Measurements from ENCODE around the gene CCDC112. TPM values are rescaled to one million over a fixed set of nuclear protein-coding genes. Genes with fewer than 3 reads are reported as not detected.

Gene CCDC112
- total RNA-seq, 1 donor from 2014 or later = 9.1 TPM

- Mint-ChIP-seq H3K27ac (no peak overlapping the region), H3K27me3 (ENCODE audit: low read depth) (peaks cover 2% of the 10 kb centered on the region), H3K9me3 (no peaks in the 10 kb centered on the region), H3K4me1 (peaks cover 11% of the 10 kb centered on the region), H3K36me3 (no peaks in the 10 kb centered on the region), H3K4me3 (no peak overlapping the region)
- DNase-seq (ENCODE audit: low spot score in 2 of 2, unreplicated experiment in 2 of 2) = no peak
- TF ChIP-seq, protein P1, sequence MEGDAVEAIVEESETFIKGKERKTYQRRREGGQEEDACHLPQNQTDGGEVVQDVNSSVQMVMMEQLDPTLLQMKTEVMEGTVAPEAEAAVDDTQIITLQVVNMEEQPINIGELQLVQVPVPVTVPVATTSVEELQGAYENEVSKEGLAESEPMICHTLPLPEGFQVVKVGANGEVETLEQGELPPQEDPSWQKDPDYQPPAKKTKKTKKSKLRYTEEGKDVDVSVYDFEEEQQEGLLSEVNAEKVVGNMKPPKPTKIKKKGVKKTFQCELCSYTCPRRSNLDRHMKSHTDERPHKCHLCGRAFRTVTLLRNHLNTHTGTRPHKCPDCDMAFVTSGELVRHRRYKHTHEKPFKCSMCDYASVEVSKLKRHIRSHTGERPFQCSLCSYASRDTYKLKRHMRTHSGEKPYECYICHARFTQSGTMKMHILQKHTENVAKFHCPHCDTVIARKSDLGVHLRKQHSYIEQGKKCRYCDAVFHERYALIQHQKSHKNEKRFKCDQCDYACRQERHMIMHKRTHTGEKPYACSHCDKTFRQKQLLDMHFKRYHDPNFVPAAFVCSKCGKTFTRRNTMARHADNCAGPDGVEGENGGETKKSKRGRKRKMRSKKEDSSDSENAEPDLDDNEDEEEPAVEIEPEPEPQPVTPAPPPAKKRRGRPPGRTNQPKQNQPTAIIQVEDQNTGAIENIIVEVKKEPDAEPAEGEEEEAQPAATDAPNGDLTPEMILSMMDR (IDR thresholded peaks at IDR 0.05; ENCODE audit: unreplicated experiment) = no peak
These were observed 42.4 kb upstream of the CCDC112 start for GRCh38 chr5:115338851-115339250.

DNA sequence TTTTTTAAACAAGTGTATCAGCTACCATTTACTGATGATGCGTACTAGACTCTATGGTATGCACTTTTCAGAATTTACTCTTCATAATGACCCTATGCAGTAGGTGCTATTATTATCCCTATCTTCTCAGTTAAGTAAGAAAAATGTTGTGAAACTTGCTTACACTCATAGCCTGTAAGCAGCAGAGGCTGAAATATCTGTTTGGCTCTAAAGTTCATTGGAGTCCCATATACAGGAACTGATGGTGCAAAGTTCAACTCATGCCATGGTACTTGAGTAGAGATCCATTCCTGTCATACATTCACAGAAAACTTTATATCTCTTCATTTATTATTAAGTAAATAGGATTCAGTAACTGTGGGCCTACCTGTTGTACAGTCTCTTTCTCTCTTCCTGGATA lies 41.4 kb upstream of the CCDC112 start:
- TF ChIP-seq, protein P1 (IDR thresholded peaks at IDR 0.05; ENCODE audit: unreplicated experiment) = no peak
- Mint-ChIP-seq H3K27me3 (ENCODE audit: low read depth) (peaks cover 2% of the 10 kb centered on the region), H3K27ac (no peak overlapping the region), H3K4me3 (no peak overlapping the region), H3K9me3 (no peaks in the 10 kb centered on the region), H3K4me1 (peaks cover 9% of the 10 kb centered on the region), H3K36me3 (no peaks in the 10 kb centered on the region)
- DNase-seq (ENCODE audit: low spot score in 2 of 2, unreplicated experiment in 2 of 2) = no peak

DNA sequence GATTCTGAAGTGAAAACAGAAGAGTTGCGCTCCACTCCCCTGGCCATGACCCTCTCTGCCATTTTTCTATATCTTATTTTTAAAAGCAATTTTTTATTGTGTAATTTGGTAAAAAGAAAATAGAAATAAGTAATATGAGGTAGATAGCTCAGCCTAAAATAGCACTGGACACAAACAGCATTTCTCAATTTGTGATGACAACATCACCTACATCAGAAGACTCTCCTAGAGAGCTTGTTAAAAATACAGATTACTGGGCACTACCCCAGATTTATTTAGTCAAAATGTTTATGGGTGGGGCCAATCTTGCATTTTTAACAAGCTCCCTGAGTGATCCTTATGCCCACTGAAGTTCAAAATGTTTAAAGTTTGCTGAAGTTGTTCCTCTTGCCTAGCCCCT lies 40.5 kb upstream of the CCDC112 start:
- H3K4me3 Mint-ChIP-seq = no peak overlapping the region
- H3K27me3 Mint-ChIP-seq (ENCODE audit: low read depth) = peaks cover 2% of the 10 kb centered on the region
- H3K27ac Mint-ChIP-seq = no peak overlapping the region
- TF ChIP-seq, protein P1 (IDR thresholded peaks at IDR 0.05; ENCODE audit: unreplicated experiment) = no peak
- peaks cover 6% of the 10 kb centered on the region for H3K4me1 Mint-ChIP-seq
- H3K36me3 Mint-ChIP-seq = no peaks in the 10 kb centered on the region
- H3K9me3 Mint-ChIP-seq = no peaks in the 10 kb centered on the region
- no peak for DNase-seq (ENCODE audit: low spot score in 2 of 2, unreplicated experiment in 2 of 2)

DNA sequence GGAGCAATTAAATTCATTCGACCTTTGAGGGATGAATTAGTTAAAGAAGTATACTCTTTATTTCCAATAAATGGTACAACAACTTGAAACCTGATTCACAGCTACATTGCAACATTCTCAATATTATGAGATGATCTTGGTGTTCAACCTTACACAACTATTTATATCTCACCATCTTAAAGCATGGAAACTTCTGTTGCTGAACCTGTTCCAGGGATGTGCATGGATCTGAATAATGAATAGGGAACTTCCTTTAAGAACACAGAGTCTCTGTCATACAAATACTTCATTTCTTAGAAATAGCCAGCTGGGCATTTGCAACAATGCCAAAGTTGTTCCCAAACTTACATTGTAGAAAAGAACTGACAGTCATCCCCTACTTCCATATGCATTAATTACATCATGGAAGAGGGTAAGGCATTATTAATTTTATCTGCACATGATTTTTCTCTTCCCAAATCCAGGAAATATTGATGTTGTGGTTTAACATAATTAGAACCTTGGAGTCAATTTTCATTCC lies 39.8 kb upstream of the CCDC112 start:
- Mint-ChIP-seq H3K4me1 (peaks cover 6% of the 10 kb centered on the region), H3K27me3 (ENCODE audit: low read depth) (peaks cover 2% of the 10 kb centered on the region), H3K4me3 (no peak overlapping the region), H3K9me3 (peaks cover 7% of the 10 kb centered on the region), H3K36me3 (no peaks in the 10 kb centered on the region), H3K27ac (no peak overlapping the region)
- DNase-seq (ENCODE audit: low spot score in 2 of 2, unreplicated experiment in 2 of 2) = no peak
- TF ChIP-seq, protein P1 (IDR thresholded peaks at IDR 0.05; ENCODE audit: unreplicated experiment) = no peak

DNA sequence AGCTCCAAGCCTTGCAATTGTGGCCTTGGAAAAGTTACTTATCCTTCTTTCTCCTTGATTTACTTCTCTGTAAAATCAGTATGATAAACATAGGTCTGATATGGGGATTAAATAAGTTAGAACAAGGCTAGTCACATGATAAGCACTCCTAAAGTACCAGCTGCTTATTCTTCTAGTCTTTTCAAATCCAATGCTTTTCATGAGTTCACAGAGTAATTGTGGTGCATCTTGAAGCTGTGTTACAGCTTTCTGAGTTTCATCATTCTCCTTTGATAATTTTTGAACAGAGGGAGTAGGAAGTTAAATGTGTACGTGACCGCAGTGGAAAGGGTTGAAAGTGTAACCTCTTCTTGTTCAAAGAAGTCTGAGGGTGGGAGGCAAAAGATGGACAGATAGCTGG lies 38.8 kb upstream of the CCDC112 start:
- TF ChIP-seq, protein P1 (IDR thresholded peaks at IDR 0.05; ENCODE audit: unreplicated experiment) = no peak
- Mint-ChIP-seq H3K27me3 (ENCODE audit: low read depth) (peaks cover 2% of the 10 kb centered on the region), H3K27ac (no peak overlapping the region), H3K4me1 (peaks cover 6% of the 10 kb centered on the region), H3K36me3 (no peaks in the 10 kb centered on the region), H3K9me3 (peaks cover 11% of the 10 kb centered on the region), H3K4me3 (no peak overlapping the region)
- DNase-seq (ENCODE audit: low spot score in 2 of 2, unreplicated experiment in 2 of 2) = no peak

DNA sequence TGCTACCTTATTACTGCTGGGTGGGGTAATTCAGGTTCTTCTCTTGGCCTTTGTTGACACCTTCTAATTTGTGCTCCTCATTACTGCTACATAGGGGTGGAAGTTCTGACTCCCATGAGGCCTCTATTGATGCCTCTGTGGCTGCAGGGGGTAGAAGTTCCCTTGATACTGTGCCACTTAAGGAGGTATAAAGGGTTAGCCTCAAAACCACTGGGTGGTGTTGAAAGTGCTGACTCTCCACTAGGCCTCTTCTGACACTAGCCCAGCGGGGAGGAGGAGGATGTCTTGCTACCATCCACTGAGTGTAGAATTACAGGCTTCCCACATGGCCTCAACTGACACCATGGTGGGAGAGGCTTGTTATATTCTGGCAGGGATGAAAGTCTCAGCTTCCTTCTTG lies 36.7 kb upstream of the CCDC112 start:
- Mint-ChIP-seq H3K27me3 (ENCODE audit: low read depth) (peaks cover 2% of the 10 kb centered on the region), H3K27ac (no peak overlapping the region), H3K36me3 (no peaks in the 10 kb centered on the region), H3K4me3 (no peak overlapping the region), H3K9me3 (peaks cover 11% of the 10 kb centered on the region), H3K4me1 (peaks cover 6% of the 10 kb centered on the region)
- TF ChIP-seq, protein P1 (IDR thresholded peaks at IDR 0.05; ENCODE audit: unreplicated experiment) = no peak
- no peak for DNase-seq (ENCODE audit: low spot score in 2 of 2, unreplicated experiment in 2 of 2)

All from mesothelial cell of epicardium (in vitro differentiated cells).